ENCODE results near the gene SYNE3. TPM values are rescaled to one million over a fixed set of nuclear protein-coding genes. Genes with fewer than 3 reads are reported as not detected.

SYNE3 gene
- total RNA-seq, 2 experiments from 2014 or later: 65.8 to 81.6 TPM

DNA sequence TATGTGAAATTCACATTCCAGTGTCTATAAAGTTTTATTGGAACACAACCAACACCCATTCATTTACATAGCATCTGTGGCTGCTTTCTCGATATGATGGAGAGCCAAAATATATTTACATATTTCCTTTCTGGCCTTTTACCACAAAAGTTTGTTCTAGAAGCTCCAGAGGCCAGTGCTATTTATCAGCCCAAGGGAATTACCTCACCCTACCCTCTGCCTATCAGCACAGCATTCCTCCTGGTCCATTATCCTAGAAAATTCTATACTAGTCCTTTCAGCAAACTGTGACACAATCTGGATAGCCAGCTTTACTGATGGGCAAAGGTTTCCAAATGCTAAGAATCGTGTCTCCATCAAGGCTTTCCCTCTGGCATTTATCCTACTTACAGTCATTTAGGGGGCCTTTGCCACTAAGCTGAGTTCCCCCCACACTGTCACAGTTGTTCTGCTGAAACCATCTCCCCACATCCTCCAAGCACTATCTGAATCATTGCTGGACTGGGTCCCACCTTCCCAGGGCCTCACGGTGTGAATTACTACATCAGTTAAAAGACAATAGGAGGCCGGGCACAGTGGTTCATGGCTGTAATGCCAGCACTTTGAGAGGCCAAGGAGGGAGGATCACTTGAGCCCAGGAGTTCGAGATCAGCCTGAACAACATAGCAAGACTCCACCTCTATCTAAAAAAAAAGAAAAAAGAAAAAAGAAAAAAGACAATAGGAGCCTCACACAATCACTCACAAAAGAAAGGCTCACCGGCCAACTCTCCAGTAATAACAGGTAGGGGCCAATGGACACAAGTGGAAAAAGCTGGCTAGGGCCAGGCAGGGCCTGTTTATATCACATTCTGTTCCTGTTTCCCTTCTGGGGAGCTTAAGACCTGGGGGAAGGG, 12.1 kb downstream of the SYNE3 start:
- Mint-ChIP-seq H3K27ac (peak overlapping the region; percentile 74), H3K9me3 (ENCODE audit: low read depth) (no peaks in the 10 kb centered on the region), H3K4me1 (peaks cover 84% of the 10 kb centered on the region), H3K27me3 (no peaks in the 10 kb centered on the region), H3K4me3 (peak overlapping the region; percentile 27), H3K36me3 (peaks cover 49% of the 10 kb centered on the region)
- DNase-seq: peak; percentile 75
- CTCF ChIA-PET: interaction anchor here (0.6 to 2.0 kb wide), 10 partner anchors 9 to 62 kb away, joined by 3 to 12 read pairs (median 4); no protein-coding TSS in a partner anchor
- peak; percentile 84 for ATAC-seq

DNA sequence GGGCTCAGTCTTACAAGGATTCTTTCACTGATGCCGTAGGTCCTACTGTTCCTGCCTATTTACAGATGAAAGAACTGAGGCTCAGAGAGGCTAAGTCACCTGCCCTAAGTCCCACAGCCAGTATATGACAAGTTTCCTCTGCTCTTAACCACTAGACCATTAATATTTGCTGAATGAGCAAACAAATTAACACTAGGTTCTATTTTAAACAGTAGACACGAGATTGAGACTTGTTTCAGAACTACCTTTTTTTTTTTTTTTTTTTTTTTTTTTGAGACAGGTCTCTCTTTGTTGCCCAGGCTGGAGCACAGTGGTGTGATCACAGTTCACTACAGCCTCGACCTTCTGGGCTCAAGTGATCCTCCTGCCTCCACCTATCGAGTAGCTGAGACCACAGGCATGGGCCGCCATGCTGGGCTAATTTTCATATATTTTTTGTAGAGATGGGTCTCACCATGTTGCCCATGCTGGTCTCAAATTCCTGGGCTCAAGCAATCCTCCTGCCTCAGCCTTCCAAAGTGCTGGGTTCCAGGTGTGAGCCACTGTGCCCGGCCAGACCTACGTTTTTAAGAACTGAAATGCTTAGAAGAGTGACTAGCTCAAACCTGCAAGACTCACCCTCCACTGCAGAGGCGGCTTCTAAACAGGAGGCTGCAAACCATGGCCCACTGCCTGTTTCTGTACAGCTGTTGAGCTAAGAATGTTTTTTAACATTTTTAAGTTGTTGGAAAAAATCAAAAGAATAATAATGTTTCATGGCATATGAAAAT, 12.9 kb downstream of the SYNE3 start:
- Mint-ChIP-seq H3K27me3 (no peaks in the 10 kb centered on the region), H3K4me3 (no peak overlapping the region), H3K36me3 (peaks cover 51% of the 10 kb centered on the region), H3K4me1 (peaks cover 85% of the 10 kb centered on the region), H3K9me3 (ENCODE audit: low read depth) (no peaks in the 10 kb centered on the region), H3K27ac (peak overlapping the region; percentile 74)
- CTCF ChIA-PET: interaction anchor here (0.6 to 2.0 kb wide), 9 partner anchors 10 to 62 kb away, joined by 3 to 12 read pairs (median 5); no protein-coding TSS in a partner anchor
- ATAC-seq (peak; percentile 13), DNase-seq (no peak)

- Mint-ChIP-seq H3K36me3 (peaks cover 51% of the 10 kb centered on the region), H3K9me3 (ENCODE audit: low read depth) (no peaks in the 10 kb centered on the region), H3K4me3 (no peak overlapping the region), H3K4me1 (peaks cover 81% of the 10 kb centered on the region), H3K27me3 (no peaks in the 10 kb centered on the region), H3K27ac (peak overlapping the region; percentile 5)
- ATAC-seq (no peak), DNase-seq (no peak)
- CTCF ChIA-PET: interaction anchor here (0.7 to 1.2 kb wide), 2 partner anchors 24 to 26 kb away, joined by 3 read pairs; no protein-coding TSS in a partner anchor
Observed at GRCh38 chr14:95502381-95502950, 14.0 kb downstream of the SYNE3 start.

- no peak for DNase-seq
- CTCF ChIA-PET: interaction anchor here (1.6 kb wide), 1 partner anchor 58 kb away, joined by 4 read pairs; no protein-coding TSS in a partner anchor
- Mint-ChIP-seq H3K27ac (peak overlapping the region; percentile 25), H3K36me3 (peaks cover 42% of the 10 kb centered on the region), H3K27me3 (no peaks in the 10 kb centered on the region), H3K4me1 (peaks cover 81% of the 10 kb centered on the region), H3K9me3 (ENCODE audit: low read depth) (no peaks in the 10 kb centered on the region), H3K4me3 (no peak overlapping the region)
- ATAC-seq: no peak
Observed at GRCh38 chr14:95500772-95501401, 15.6 kb downstream of the SYNE3 start.

- DNase-seq (no peak), ATAC-seq (no peak)
- Mint-ChIP-seq H3K27ac (no peak overlapping the region), H3K36me3 (peaks cover 40% of the 10 kb centered on the region), H3K4me1 (peaks cover 82% of the 10 kb centered on the region), H3K9me3 (ENCODE audit: low read depth) (no peaks in the 10 kb centered on the region), H3K27me3 (no peaks in the 10 kb centered on the region), H3K4me3 (no peak overlapping the region)
- CTCF ChIA-PET: interaction anchor here (1.6 kb wide), 1 partner anchor 58 kb away, joined by 4 read pairs; no protein-coding TSS in a partner anchor
Observed at GRCh38 chr14:95500201-95500681, 16.2 kb downstream of the SYNE3 start.

GRCh38 chr14:95499354-95499750, 17.1 kb downstream of the SYNE3 start:
- Mint-ChIP-seq H3K4me1 (peaks cover 82% of the 10 kb centered on the region), H3K4me3 (no peak overlapping the region), H3K27me3 (no peaks in the 10 kb centered on the region), H3K36me3 (peaks cover 38% of the 10 kb centered on the region), H3K9me3 (ENCODE audit: low read depth) (no peaks in the 10 kb centered on the region), H3K27ac (peak overlapping the region; percentile 50)
- ATAC-seq: no peak
- CTCF ChIA-PET: interaction anchor here (1.6 kb wide), 1 partner anchor 57 kb away, joined by 4 read pairs; no protein-coding TSS in a partner anchor
- DNase-seq: no peak

- H3K27ac Mint-ChIP-seq: no peak overlapping the region
- H3K4me1 Mint-ChIP-seq: peaks cover 80% of the 10 kb centered on the region
- no peaks in the 10 kb centered on the region for H3K9me3 Mint-ChIP-seq (ENCODE audit: low read depth)
- DNase-seq (no peak), ATAC-seq (no peak)
- H3K27me3 Mint-ChIP-seq: no peaks in the 10 kb centered on the region
- H3K4me3 Mint-ChIP-seq: no peak overlapping the region
- CTCF ChIA-PET: interaction anchor here (1.2 kb wide), 1 partner anchor 9 kb away, joined by 3 read pairs; no protein-coding TSS in a partner anchor
- H3K36me3 Mint-ChIP-seq: peaks cover 38% of the 10 kb centered on the region
Observed at GRCh38 chr14:95498622-95499353, 17.7 kb downstream of the SYNE3 start.

- no peak for ATAC-seq
- H3K4me3 Mint-ChIP-seq: no peak overlapping the region
- H3K9me3 Mint-ChIP-seq (ENCODE audit: low read depth): no peaks in the 10 kb centered on the region
- H3K4me1 Mint-ChIP-seq: peaks cover 72% of the 10 kb centered on the region
- DNase-seq: no peak
- H3K27me3 Mint-ChIP-seq: no peaks in the 10 kb centered on the region
- peaks cover 31% of the 10 kb centered on the region for H3K36me3 Mint-ChIP-seq
- H3K27ac Mint-ChIP-seq: no peak overlapping the region
- CTCF ChIA-PET: interaction anchor here (1.2 kb wide), 1 partner anchor 10 kb away, joined by 3 read pairs; no protein-coding TSS in a partner anchor
Observed at GRCh38 chr14:95497561-95498011, 18.9 kb downstream of the SYNE3 start.

- no peak for ATAC-seq
- Mint-ChIP-seq H3K9me3 (ENCODE audit: low read depth) (no peaks in the 10 kb centered on the region), H3K4me3 (no peak overlapping the region), H3K36me3 (peaks cover 37% of the 10 kb centered on the region), H3K27ac (peak overlapping the region; percentile 86), H3K27me3 (no peaks in the 10 kb centered on the region), H3K4me1 (peaks cover 74% of the 10 kb centered on the region)
- no peak for DNase-seq
- CTCF ChIA-PET: interaction anchor here (1.0 to 1.6 kb wide), 7 partner anchors 9 to 31 kb away, joined by 3 to 11 read pairs (median 4); partner anchors contain the start of gene SYNE3
Observed at GRCh38 chr14:95496690-95497259, 19.7 kb downstream of the SYNE3 start.

- CTCF ChIA-PET: interaction anchor here (0.7 to 1.6 kb wide), 10 partner anchors 8 to 52 kb away, joined by 3 to 11 read pairs (median 4); partner anchors contain the start of gene SYNE3
- Mint-ChIP-seq H3K4me3 (no peak overlapping the region), H3K27ac (peak overlapping the region; percentile 86), H3K9me3 (ENCODE audit: low read depth) (no peaks in the 10 kb centered on the region), H3K4me1 (peaks cover 71% of the 10 kb centered on the region), H3K27me3 (no peaks in the 10 kb centered on the region), H3K36me3 (peaks cover 38% of the 10 kb centered on the region)
- DNase-seq: no peak
- ATAC-seq: peak; percentile 76
Observed at GRCh38 chr14:95496111-95496681, 20.3 kb downstream of the SYNE3 start.

GRCh38 chr14:95495538-95496025, 20.9 kb downstream of the SYNE3 start:
- Mint-ChIP-seq H3K36me3 (peaks cover 34% of the 10 kb centered on the region), H3K9me3 (ENCODE audit: low read depth) (no peaks in the 10 kb centered on the region), H3K27me3 (no peaks in the 10 kb centered on the region), H3K27ac (peak overlapping the region; percentile 86), H3K4me3 (no peak overlapping the region), H3K4me1 (peaks cover 65% of the 10 kb centered on the region)
- DNase-seq: no peak
- CTCF ChIA-PET: interaction anchor here (0.7 to 1.6 kb wide), 8 partner anchors 10 to 51 kb away, joined by 3 to 11 read pairs (median 4); no protein-coding TSS in a partner anchor
- ATAC-seq: peak; percentile 62
